PFSK-1 (cell line): ENCODE measurements around the gene AMMECR1.

Source experiments
- FOXP2 ChIP-seq: optimal IDR thresholded peaks from 2 replicates; pipeline ENCODE3; 2011; ENCODE audit warnings: borderline replicate concordance, control low read depth, inconsistent platforms; ENCODE audit not compliant: insufficient read depth; ENCODE audit errors: extremely low read length, extremely low read depth
- POLR2AphosphoS5 ChIP-seq: IDR thresholded peaks from 2 replicates; pipeline ENCODE4 v1.6.1; 2012; ENCODE audit warnings: low read depth, mild to moderate bottlenecking, control low read depth, low read length, moderate library complexity
- SIN3A ChIP-seq: IDR thresholded peaks from 2 replicates; pipeline ENCODE4 v1.6.1; 2012; ENCODE audit warnings: mild to moderate bottlenecking, low read length, moderate library complexity, borderline replicate concordance; ENCODE audit not compliant: insufficient read depth
- TAF1 ChIP-seq: IDR thresholded peaks from 2 replicates; pipeline ENCODE4 v1.6.1; 2012; ENCODE audit warnings: low read length, control low read depth, borderline replicate concordance; ENCODE audit not compliant: insufficient read depth
- TF ChIP-seq, protein P1 (sequence below), 2 experiments: IDR thresholded peaks; 2 replicates each; pipeline versions ENCODE4 v1.6.1 to v1.8.0; 2011 to 2012; ENCODE audit warnings: low read depth in 2 of 2, low read length in 2 of 2, control low read depth in 1 of 2, inconsistent platforms in 1 of 2, mild to moderate bottlenecking in 1 of 2, moderate library complexity in 1 of 2; ENCODE audit not compliant: insufficient read depth in 1 of 2

Gene AMMECR1

GRCh38 chrX:110302975-110303374 is 14.9 kb downstream of the AMMECR1 start:
- no peak for TF ChIP-seq TAF1
- no peak for TF ChIP-seq FOXP2
- no peak for TF ChIP-seq SIN3A
- TF ChIP-seq, protein P1, sequence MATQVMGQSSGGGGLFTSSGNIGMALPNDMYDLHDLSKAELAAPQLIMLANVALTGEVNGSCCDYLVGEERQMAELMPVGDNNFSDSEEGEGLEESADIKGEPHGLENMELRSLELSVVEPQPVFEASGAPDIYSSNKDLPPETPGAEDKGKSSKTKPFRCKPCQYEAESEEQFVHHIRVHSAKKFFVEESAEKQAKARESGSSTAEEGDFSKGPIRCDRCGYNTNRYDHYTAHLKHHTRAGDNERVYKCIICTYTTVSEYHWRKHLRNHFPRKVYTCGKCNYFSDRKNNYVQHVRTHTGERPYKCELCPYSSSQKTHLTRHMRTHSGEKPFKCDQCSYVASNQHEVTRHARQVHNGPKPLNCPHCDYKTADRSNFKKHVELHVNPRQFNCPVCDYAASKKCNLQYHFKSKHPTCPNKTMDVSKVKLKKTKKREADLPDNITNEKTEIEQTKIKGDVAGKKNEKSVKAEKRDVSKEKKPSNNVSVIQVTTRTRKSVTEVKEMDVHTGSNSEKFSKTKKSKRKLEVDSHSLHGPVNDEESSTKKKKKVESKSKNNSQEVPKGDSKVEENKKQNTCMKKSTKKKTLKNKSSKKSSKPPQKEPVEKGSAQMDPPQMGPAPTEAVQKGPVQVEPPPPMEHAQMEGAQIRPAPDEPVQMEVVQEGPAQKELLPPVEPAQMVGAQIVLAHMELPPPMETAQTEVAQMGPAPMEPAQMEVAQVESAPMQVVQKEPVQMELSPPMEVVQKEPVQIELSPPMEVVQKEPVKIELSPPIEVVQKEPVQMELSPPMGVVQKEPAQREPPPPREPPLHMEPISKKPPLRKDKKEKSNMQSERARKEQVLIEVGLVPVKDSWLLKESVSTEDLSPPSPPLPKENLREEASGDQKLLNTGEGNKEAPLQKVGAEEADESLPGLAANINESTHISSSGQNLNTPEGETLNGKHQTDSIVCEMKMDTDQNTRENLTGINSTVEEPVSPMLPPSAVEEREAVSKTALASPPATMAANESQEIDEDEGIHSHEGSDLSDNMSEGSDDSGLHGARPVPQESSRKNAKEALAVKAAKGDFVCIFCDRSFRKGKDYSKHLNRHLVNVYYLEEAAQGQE (IDR thresholded peaks at IDR 0.05; ENCODE audit: insufficient read depth in 1 of 2, low read depth in 2 of 2, low read length in 2 of 2), result no peak
- no peak for TF ChIP-seq POLR2AphosphoS5

DNA sequence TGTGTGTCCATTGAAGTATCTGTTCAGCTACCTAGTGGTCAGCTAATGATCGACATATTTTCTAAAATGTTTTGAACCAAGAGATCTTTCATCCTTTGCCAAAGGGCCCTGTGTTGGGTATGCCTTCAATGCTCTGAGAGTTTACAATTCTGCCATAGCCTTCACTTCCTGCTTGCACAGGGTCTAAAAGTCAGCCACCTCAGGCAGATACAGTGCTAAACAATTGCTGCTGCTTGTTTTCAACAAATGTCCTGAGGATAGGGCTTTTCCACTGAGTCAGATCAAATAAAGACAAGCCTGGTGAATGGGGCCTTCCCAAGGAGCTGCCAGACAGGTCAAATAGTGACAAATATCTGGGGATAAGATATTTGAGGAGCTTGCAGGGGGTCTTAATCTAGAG is 16.7 kb downstream of the AMMECR1 start:
- TF ChIP-seq TAF1 (no peak), FOXP2 (no peak), POLR2AphosphoS5 (no peak), SIN3A (no peak)
- TF ChIP-seq, protein P1 (IDR thresholded peaks at IDR 0.05; ENCODE audit: insufficient read depth in 1 of 2, low read depth in 2 of 2, low read length in 2 of 2), result no peak

DNA sequence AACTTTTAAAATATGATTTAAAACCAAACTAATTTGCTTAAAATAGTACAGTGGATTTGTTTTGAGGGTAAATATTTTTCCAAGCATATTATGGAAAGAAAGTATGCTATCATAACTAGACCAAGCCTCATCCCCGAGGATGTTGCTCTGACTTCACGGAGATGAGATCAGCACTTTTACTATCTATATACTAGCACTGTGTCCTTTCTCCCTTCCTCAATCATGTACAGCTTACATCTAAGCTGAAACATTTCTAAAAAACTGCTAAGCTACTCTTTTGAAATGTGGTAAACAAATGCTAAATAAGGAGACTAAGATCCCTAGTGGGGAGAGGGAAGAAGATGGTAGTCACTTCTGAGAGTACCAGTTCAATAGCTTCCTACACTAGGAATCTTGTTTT is 23.8 kb downstream of the AMMECR1 start:
- TF ChIP-seq SIN3A, result no peak
- TF ChIP-seq FOXP2, result no peak
- TF ChIP-seq, protein P1 (IDR thresholded peaks at IDR 0.05; ENCODE audit: insufficient read depth in 1 of 2, low read depth in 2 of 2, low read length in 2 of 2), result no peak
- no peak for TF ChIP-seq POLR2AphosphoS5

DNA sequence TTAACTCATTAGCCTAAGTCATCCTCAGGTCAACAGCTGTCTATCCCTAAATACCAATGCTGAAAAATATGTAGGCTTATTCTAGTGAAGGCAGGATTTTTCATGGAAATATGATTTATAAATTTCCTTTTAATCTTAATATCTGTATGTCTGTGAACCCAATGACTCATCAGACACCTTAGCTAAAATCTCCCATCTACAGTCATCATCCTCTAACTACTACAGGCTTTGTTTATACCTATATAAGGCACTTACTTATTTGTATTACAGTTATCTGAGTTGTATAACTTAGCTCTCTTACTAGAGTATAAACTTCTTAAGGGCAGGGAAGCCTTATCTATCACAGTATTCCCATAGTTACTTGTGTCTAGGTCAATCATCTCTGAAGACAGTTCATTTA is 24.2 kb downstream of the AMMECR1 start:
- no peak for TF ChIP-seq POLR2AphosphoS5
- TF ChIP-seq, protein P1 (IDR thresholded peaks at IDR 0.05; ENCODE audit: insufficient read depth in 1 of 2, low read depth in 2 of 2, low read length in 2 of 2), result no peak
- no peak for TF ChIP-seq SIN3A
- TF ChIP-seq TAF1, result no peak
- TF ChIP-seq FOXP2, result no peak

DNA sequence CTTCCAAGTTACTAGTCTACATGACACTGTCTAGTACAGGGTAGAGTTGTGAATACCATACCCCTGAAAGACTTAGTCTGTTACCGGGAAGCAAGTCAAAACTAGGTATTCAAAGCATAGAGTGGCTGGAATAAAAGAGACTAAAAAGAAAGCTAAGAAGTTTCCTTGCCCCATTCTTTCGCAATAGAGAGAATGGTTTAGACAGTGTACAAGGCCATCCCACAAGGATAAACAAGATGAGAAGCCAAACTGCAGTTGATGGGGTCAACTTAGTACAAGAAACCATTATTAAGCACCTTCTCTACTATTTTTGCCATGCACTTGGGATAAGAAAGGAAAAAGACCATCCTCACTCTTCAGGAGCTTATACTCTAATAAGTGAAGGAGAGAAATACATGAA is 30.3 kb downstream of the AMMECR1 start:
- TF ChIP-seq POLR2AphosphoS5 (no peak), SIN3A (no peak), TAF1 (no peak), FOXP2 (no peak)
- TF ChIP-seq, protein P1 (IDR thresholded peaks at IDR 0.05; ENCODE audit: insufficient read depth in 1 of 2, low read depth in 2 of 2, low read length in 2 of 2), result no peak
